Activated T-helper 1 cell treated with anti-CD3 and anti-CD28 coated beads, Interleukin-12 subunit alpha, Interleukin-12 subunit beta, Interleukin-2, Interleukin-4 antibody, amounts not matched to agents 30 ng/mL and 10 ng/mL and 1 ng/mL, durations not matched to agents 14 hours and 24 hours and 36 hours (primary cell): ENCODE results near the gene RAD23B. TPM values are rescaled to one million over a fixed set of nuclear protein-coding genes. Genes with fewer than 3 reads are reported as not detected.

Source experiments
- DNase-seq: peaks from one replicate; pipeline ENCODE4 v3.0.0; 2021; ENCODE audit warnings: low spot score
- H3K27ac Mint-ChIP-seq: one replicate; pipeline ENCODE4 v1.8.0; 2021; ENCODE audit warnings: mild to moderate bottlenecking, mixed read lengths
- H3K27me3 Mint-ChIP-seq: one replicate; pipeline ENCODE4 v1.8.0; 2022; ENCODE audit warnings: mild to moderate bottlenecking, moderate library complexity, mixed read lengths; ENCODE audit not compliant: insufficient read depth
- H3K36me3 Mint-ChIP-seq: one replicate; pipeline ENCODE4 v1.8.0; 2021; ENCODE audit warnings: low read depth, mixed read lengths
- H3K4me1 Mint-ChIP-seq: one replicate; pipeline ENCODE4 v1.8.0; 2021; ENCODE audit warnings: low read depth, mixed read lengths
- H3K4me3 Mint-ChIP-seq: one replicate; pipeline ENCODE4 v1.8.0; 2021; ENCODE audit warnings: mild to moderate bottlenecking, moderate library complexity, mixed read lengths
- H3K9me3 Mint-ChIP-seq: one replicate; pipeline ENCODE4 v1.8.0; 2021; ENCODE audit warnings: mixed read lengths
- intact Hi-C: fragments of 100-400 bp; cut with micrococcal nuclease; formaldehyde crosslinking; loops from one replicate; pipeline ENCODE4 v1.15.1; 2024
- total RNA-seq: library from RNA; stranded (reverse); gene quantifications from 2 replicates; pipeline ENCODE4 v1.2.3, GENCODE V29; 2022

RAD23B gene
- 138 and 153 TPM in 2 replicates for total RNA-seq

DNA sequence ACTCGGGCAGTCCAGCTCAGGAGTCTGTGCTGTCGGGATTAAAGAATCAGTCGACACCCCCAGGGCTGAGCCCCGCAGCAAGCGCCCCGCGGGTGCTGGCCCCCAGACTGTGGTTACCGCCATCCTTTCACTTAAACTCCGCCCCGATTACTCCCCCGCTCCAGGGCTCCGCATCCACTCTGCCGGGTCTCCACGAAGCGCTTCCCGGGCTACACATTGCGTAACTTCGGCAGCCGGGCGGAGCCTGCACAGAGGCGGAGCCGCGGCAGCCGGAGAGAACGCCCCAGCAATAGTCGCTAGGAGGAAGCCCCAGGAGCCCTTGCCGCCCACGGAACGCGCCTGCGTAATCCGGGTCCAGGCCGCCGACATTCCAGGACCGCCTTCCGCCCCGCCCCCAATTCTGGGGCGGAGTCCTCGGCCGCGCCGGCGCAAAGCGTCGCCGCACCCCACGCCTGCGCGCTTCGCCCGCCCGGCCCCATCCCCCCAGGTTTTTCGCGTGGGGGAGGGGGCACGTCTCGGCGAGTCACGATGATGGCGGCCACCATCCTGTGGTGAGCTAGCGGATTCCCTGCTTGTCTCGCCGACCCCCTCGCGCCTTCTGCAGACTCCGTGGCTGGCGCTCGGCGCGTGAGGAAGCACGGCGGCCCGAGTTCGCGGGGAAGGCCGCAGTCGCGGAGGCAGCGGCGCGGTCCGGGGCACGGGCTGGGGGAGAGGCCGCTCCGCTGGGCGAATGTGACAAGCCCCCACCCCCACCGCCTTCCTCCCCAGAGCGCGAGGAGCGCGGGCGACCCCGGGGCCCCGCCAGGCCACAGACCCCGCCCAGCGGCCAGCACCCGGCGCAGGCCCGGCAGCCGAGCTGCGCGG, at the start of gene RAD23B:
Gene RAD23B, plus strand, starts transcription at position 521 of the 864 bp plus-strand sequence. CDS start 351 bp downstream, outside the sequence.
- Mint-ChIP-seq H3K27ac (peak within 1 kb of the TSS; percentile 95), H3K36me3 (peaks cover 3% of the 10 kb centered on the region), H3K9me3 (no peaks in the 10 kb centered on the region), H3K4me3 (peak within 1 kb of the TSS; percentile 96), H3K27me3 (no peaks in the 10 kb centered on the region), H3K4me1 (peaks cover 54% of the 10 kb centered on the region)
- DNase-seq: peak; percentile 97
- intact Hi-C loops: loop anchor here (1.0 to 10.0 kb wide), 8 partner anchors 40 to 1832 kb away; partner anchors contain the start of genes ABITRAM, CTNNAL1, ELP1 and KLF4

DNA sequence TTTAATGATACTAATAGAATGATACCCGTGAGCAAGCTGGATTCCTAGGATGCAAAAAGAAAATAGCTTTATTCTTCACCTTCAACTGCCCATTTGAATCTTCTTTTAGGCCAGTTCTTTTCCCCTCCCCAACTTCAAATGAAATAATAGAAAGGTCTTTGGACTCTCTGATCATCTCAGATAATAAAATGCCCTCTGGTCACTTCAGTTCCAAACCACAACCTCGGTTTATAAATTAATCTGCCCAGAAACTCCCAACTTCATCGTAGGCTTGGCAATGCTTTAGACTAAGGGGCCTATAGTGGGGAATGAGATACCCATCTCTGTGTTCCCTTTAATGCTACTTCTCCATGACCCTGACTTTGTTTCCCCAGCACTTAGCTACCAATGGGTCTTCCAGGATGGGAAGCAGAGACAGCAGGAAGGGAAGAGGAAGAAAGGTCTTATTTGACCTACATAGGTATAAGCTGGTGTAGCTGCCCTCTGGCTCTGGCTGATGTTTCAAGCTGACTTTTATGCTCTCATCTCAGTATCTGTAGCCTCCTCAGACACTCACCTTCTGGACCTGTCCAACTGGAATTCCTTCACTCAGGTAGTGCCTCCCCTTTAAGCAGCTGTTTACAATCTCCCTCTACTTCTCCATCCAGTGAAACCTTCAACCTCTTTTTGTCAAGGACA, 47.2 kb upstream of the RAD23B start:
- no peaks in the 10 kb centered on the region for H3K36me3 Mint-ChIP-seq
- no peak overlapping the region for H3K4me3 Mint-ChIP-seq
- no peaks in the 10 kb centered on the region for H3K9me3 Mint-ChIP-seq
- H3K27me3 Mint-ChIP-seq: peaks cover 9% of the 10 kb centered on the region
- no peak for DNase-seq
- no peaks in the 10 kb centered on the region for H3K4me1 Mint-ChIP-seq
- intact Hi-C loops: no loop called here
- H3K27ac Mint-ChIP-seq: no peak overlapping the region

GRCh38 chr9:107237873-107238272, 45.2 kb upstream of the RAD23B start:
- intact Hi-C loops: no loop called here
- Mint-ChIP-seq H3K4me3 (no peak overlapping the region), H3K9me3 (no peaks in the 10 kb centered on the region), H3K36me3 (no peaks in the 10 kb centered on the region), H3K27ac (no peak overlapping the region), H3K4me1 (no peaks in the 10 kb centered on the region), H3K27me3 (peaks cover 7% of the 10 kb centered on the region)
- no peak for DNase-seq

GRCh38 chr9:107239474-107239873, 43.6 kb upstream of the RAD23B start:
- no peak overlapping the region for H3K4me3 Mint-ChIP-seq
- H3K27me3 Mint-ChIP-seq: peaks cover 7% of the 10 kb centered on the region
- intact Hi-C loops: no loop called here
- H3K9me3 Mint-ChIP-seq: no peaks in the 10 kb centered on the region
- peaks cover 11% of the 10 kb centered on the region for H3K4me1 Mint-ChIP-seq
- no peaks in the 10 kb centered on the region for H3K36me3 Mint-ChIP-seq
- H3K27ac Mint-ChIP-seq: no peak overlapping the region
- DNase-seq: no peak

DNA sequence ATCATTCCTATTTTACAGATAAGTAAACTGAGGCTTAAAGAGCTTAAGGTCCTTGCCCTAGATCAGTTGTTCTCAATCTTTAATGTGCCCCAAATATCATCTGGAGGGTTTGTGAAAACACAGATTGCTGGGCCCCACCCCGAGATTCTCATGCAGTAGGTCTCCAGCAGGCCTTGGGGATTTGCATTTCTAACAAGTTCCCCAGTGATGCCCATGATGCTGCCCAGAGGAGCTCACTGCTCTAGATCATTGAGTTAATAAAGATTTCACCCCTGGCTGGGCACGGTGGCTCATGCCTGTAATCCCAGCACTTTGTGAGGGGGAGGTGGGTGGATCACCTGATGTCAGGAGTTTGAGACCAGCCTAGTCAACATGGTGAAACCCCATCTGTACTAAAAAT, 42.8 kb upstream of the RAD23B start:
- Mint-ChIP-seq H3K27ac (no peak overlapping the region), H3K4me1 (peaks cover 12% of the 10 kb centered on the region), H3K36me3 (no peaks in the 10 kb centered on the region), H3K9me3 (no peaks in the 10 kb centered on the region), H3K27me3 (peaks cover 7% of the 10 kb centered on the region), H3K4me3 (no peak overlapping the region)
- no peak for DNase-seq
- intact Hi-C loops: no loop called here

- H3K9me3 Mint-ChIP-seq: no peaks in the 10 kb centered on the region
- no peak for DNase-seq
- H3K4me1 Mint-ChIP-seq: peaks cover 15% of the 10 kb centered on the region
- intact Hi-C loops: loop anchor here (1.0 to 2.0 kb wide), 4 partner anchors 29 to 99 kb away; partner anchors contain the start of gene RAD23B
- H3K27me3 Mint-ChIP-seq: peaks cover 7% of the 10 kb centered on the region
- no peak overlapping the region for H3K4me3 Mint-ChIP-seq
- no peaks in the 10 kb centered on the region for H3K36me3 Mint-ChIP-seq
- peak overlapping the region; percentile 25 for H3K27ac Mint-ChIP-seq
These were observed 40.7 kb upstream of the RAD23B start for GRCh38 chr9:107242073-107243030.

- H3K4me3 Mint-ChIP-seq: no peak overlapping the region
- peaks cover 6% of the 10 kb centered on the region for H3K27me3 Mint-ChIP-seq
- H3K27ac Mint-ChIP-seq: peak overlapping the region; percentile 82
- peak; percentile 17 for DNase-seq
- H3K9me3 Mint-ChIP-seq: no peaks in the 10 kb centered on the region
- intact Hi-C loops: loop anchor here (1.0 to 2.0 kb wide), 4 partner anchors 30 to 98 kb away; partner anchors contain the start of gene RAD23B
- peaks cover 15% of the 10 kb centered on the region for H3K4me1 Mint-ChIP-seq
- H3K36me3 Mint-ChIP-seq: no peaks in the 10 kb centered on the region
These were observed 39.3 kb upstream of the RAD23B start for GRCh38 chr9:107243742-107244141.

DNA sequence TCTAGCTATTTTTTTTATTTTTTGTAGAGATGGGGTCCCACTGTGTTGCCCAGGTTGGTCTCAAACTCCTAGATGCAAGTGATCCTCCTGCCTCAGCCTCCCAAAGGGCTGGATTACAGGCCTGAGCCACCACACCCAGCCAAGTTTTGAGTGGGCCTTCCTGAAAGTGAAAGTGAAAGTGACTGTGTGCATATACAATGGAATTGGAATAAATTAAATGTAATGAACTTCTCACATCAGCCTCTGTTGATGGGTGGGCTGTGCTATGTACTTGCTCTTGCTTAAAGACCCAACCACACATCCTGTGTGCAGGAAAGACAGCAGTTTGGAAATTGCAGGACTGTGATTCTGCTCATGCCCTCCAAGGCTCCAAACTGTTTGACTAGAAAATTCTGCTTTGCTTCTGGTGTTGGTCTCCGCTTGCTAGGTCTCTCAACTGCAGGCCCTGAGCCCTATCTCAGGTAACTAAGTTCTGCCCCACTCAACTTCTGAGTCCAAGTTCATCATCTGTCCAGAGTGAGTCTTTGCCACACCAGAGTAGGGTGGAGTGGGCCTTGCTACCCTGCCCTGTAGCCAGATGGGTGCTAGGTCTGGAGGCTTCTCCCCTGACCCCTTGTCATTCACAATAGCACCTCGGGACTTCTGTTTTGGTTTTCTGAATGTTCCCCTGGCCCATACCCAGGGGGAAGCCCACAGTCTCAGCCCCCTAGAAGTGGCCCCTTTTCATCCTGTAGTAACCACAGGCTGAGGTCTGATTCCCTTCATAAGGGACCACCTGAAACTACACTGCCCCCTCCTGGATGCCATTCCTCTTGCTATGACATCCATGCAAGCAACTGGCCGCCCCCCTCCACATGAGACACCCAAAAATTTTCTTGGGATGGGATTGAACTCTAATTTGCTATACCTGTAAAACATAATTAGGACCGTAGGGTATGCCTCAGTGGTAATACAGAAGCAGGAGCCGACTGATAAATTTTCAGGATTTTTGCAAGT, 36.5 kb upstream of the RAD23B start:
- peak; percentile 4 for DNase-seq
- H3K27me3 Mint-ChIP-seq: peaks cover 2% of the 10 kb centered on the region
- H3K9me3 Mint-ChIP-seq: no peaks in the 10 kb centered on the region
- no peaks in the 10 kb centered on the region for H3K36me3 Mint-ChIP-seq
- intact Hi-C loops: no loop called here
- H3K27ac Mint-ChIP-seq: no peak overlapping the region
- no peak overlapping the region for H3K4me3 Mint-ChIP-seq
- H3K4me1 Mint-ChIP-seq: peaks cover 15% of the 10 kb centered on the region

GRCh38 chr9:107248714-107249113, 34.4 kb upstream of the RAD23B start:
- intact Hi-C loops: no loop called here
- Mint-ChIP-seq H3K4me1 (peaks cover 11% of the 10 kb centered on the region), H3K4me3 (no peak overlapping the region), H3K36me3 (no peaks in the 10 kb centered on the region), H3K27me3 (peaks cover 18% of the 10 kb centered on the region), H3K27ac (no peak overlapping the region), H3K9me3 (no peaks in the 10 kb centered on the region)
- no peak for DNase-seq

- Mint-ChIP-seq H3K36me3 (no peaks in the 10 kb centered on the region), H3K9me3 (no peaks in the 10 kb centered on the region), H3K27ac (no peak overlapping the region), H3K4me1 (peaks cover 7% of the 10 kb centered on the region), H3K4me3 (no peak overlapping the region), H3K27me3 (peaks cover 22% of the 10 kb centered on the region)
- no peak for DNase-seq
- intact Hi-C loops: no loop called here
These were observed 33.9 kb upstream of the RAD23B start for GRCh38 chr9:107249131-107249533.

GRCh38 chr9:107249665-107250285, 33.3 kb upstream of the RAD23B start:
- H3K9me3 Mint-ChIP-seq: no peaks in the 10 kb centered on the region
- no peak overlapping the region for H3K4me3 Mint-ChIP-seq
- no peak for DNase-seq
- H3K27ac Mint-ChIP-seq: no peak overlapping the region
- intact Hi-C loops: no loop called here
- no peaks in the 10 kb centered on the region for H3K36me3 Mint-ChIP-seq
- peaks cover 3% of the 10 kb centered on the region for H3K4me1 Mint-ChIP-seq
- peaks cover 23% of the 10 kb centered on the region for H3K27me3 Mint-ChIP-seq
